ENCODE results near the gene NUP62. TPM values are rescaled to one million over a fixed set of nuclear protein-coding genes. Genes with fewer than 3 reads are reported as not detected.

Gene NUP62, protein sequence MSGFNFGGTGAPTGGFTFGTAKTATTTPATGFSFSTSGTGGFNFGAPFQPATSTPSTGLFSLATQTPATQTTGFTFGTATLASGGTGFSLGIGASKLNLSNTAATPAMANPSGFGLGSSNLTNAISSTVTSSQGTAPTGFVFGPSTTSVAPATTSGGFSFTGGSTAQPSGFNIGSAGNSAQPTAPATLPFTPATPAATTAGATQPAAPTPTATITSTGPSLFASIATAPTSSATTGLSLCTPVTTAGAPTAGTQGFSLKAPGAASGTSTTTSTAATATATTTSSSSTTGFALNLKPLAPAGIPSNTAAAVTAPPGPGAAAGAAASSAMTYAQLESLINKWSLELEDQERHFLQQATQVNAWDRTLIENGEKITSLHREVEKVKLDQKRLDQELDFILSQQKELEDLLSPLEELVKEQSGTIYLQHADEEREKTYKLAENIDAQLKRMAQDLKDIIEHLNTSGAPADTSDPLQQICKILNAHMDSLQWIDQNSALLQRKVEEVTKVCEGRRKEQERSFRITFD
- total RNA-seq, result 22.2 and 29.3 TPM in 2 replicates

DNA sequence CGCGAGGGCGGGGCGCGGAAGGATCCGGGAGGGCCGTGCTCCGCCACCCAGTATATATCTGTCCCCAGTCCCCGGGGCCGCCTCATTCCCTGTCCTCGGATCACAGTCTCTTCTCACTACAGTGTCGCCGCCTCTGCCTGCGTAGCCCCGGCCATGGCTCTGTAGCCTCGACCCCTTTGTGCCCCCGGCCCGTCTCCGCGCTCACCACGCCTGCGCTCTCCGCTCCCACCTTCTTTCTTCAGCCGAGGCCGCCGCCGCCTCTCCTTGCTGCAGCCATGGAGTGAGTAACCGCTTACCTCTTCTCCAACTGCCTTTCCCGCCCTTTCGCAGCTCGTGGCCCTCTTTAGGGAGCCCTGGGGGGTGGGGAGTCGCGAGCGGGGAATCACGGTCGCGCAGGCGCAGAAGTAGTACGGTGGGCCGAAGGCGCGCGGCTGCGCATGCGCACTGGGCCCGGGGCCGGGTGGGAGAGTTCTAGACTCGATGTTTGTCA lies at the start of gene NUP62, which contains the start of gene ATF5:
Gene NUP62, minus strand, starts transcription at position 384 of the 490 bp plus-strand sequence. CDS start 19,697 bp downstream, outside the sequence.
Gene ATF5, plus strand, starts transcription at position 85 of the 490 bp plus-strand sequence. CDS start 1,646 bp downstream, outside the sequence.

DNA sequence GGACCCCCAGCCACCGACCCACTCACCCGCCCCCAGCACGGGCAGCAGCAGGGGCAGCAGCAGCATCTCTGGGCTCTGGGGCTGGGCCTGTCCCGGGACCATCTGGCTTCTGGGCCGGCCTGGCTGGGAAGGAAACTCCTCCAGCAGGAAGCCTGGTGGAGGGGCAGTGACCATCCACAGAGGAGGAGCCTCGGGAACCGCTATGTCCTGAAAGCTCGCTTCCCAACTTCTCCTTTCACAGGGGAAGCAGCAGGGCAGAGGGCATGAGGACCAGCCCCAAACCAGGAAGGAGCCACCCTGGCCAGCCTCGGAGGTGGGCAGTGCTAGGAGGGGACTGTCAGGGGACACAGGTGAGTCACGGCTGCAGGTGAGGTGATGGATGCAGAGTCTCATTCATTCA lies 31.7 kb upstream of the NUP62 start, which contains the start of gene SIGLEC11:
Gene SIGLEC11, minus strand, starts transcription at position 193 of the 400 bp plus-strand sequence. Its CDS starts 91 bp downstream, at position 102.

GRCh38 chr19:49896863-49897621 lies 32.3 kb downstream of the NUP62 start, which contains the start of gene IL4I1:
Gene IL4I1, minus strand, starts transcription at chr19:49896887. Its CDS starts 727 bp downstream, at chr19:49896160.

DNA sequence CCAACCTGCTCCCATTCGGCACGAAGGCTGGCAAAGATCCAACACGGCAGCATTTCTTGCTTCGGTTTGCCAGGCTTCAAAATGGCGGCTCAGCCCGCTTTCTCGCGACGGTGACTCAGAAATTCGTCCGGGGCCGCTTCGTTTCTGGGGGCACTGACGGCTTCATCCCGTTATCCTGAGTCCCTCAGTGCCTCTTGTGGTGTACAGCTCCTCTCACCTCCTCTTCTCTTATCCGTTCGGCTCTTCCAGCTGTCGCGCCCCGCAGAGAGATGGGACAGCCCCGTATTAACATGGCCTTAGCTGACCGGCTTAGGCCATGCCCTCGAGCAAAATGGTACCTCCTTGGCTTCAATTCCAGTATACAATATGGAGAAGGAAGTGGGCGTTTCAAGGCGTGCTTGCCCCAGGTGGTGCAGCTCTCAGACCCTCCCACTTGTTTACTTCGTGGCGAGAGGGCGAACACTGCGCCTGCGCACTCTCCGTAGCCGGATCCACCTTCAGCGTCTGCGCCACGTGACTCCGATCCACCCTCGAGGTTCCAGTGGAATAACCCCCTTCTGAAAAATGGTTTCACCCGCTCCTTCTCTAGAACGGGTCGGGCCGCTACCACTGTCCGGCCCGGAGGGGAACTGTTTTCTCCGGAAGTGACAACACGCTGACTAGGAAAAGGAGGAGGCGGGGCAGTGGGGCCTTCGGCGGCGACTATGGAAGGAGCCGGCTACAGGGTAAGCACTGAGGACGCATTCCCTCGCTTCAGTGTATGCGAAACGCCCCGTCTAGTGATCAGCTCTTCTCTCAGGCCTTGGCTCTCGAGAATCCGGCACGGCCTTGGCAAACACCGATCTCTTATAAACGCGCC lies 52.1 kb downstream of the NUP62 start, which contains the start of the genes AKT1S1 and TBC1D17:
Gene AKT1S1, minus strand, starts transcription at position 336 of the 859 bp plus-strand sequence. CDS start 4,060 bp downstream, outside the sequence.
Gene TBC1D17, plus strand, starts transcription at position 683 of the 859 bp plus-strand sequence. Its CDS starts 22 bp downstream, at position 705.

DNA sequence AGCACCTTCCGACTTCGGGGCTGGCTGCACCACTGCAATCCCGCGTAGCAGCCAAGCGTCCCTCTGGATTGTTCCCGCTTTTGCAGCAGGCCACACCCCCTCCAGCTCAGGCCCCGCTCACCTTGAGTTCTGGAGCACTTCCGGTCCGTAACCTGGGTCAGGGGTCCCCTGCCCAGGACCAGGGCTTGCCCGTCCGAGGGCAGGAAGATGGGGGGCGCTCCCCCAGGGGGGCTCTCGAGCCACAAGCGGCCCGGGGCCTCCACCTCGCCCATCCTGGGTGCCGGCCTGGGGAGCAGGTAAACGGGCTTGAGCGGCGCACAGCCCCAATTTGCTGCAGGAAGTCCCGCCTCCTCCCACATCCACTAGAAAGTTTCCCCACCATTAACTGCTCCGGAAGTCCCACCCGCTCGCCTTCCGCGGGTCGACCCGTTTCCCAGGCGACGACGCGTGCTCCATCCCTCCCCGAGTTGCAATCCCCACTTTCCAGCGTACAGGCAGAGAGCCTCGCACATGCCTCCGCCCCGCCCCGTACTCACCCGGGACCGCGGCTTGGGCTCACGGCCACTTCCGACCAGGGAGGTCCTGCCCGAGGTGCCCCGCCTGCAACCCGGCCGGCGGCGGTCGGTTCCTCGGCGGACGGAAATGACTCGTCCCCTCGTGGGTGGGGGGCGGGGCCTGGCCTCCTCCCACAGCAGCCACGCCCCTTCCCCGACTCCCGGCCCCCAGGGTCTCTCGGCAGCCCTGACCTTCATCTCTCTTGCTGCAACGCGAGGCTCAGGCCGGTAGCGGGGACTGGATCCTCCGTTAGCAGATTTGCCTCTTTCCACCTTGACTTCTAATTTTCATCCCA lies 62.1 kb downstream of the NUP62 start, which contains the start of gene PNKP:
Gene PNKP, minus strand, starts transcription at position 644 of the 850 bp plus-strand sequence. Its CDS starts 372 bp downstream, at position 272.

Other genes starting within 250 kb of the NUP62 start
- 0.36 and 0.52 TPM in 2 replicates for gene ADM5, start 239.9 kb downstream of the NUP62 start, total RNA-seq
- 24.3 and 29.3 TPM in 2 replicates for gene CPT1C, start 238.4 kb downstream of the NUP62 start, total RNA-seq
- gene TSKS, start 166.2 kb downstream of the NUP62 start, total RNA-seq, result 0.52 TPM in 1 of 2 replicates, not detected in the other
- gene AP2A1, start 162.5 kb downstream of the NUP62 start, total RNA-seq, result 145 and 148 TPM in 2 replicates
- 21.3 and 30.7 TPM in 2 replicates for gene FUZ, start 116.2 kb downstream of the NUP62 start, total RNA-seq
- 21.0 and 23.4 TPM in 2 replicates for gene MED25, start 111.2 kb downstream of the NUP62 start, total RNA-seq
- 78.2 and 83.5 TPM in 2 replicates for gene PTOV1, start 78.3 kb downstream of the NUP62 start, total RNA-seq
- gene PNKP, start 61.9 kb downstream of the NUP62 start, total RNA-seq, result 28.7 and 45.7 TPM in 2 replicates
- 14.1 and 14.3 TPM in 2 replicates for gene AKT1S1, start 52.1 kb downstream of the NUP62 start, total RNA-seq
- 18.6 and 22.7 TPM in 2 replicates for gene TBC1D17, start 51.8 kb downstream of the NUP62 start, total RNA-seq
- gene IL4I1, start 32.6 kb downstream of the NUP62 start, total RNA-seq, result 0.13 and 0.23 TPM in 2 replicates
- 5.3 and 6.3 TPM in 2 replicates for gene ATF5, start 299 bp downstream of the NUP62 start, total RNA-seq
- not detected in 2 replicates for gene SIGLEC11, start 31.7 kb upstream of the NUP62 start, total RNA-seq
- gene VRK3, start 95.9 kb upstream of the NUP62 start, total RNA-seq, result 20.4 and 22.8 TPM in 2 replicates
- gene ZNF473, start 96.5 kb upstream of the NUP62 start, total RNA-seq, result 4.9 and 8.5 TPM in 2 replicates
- not detected in 2 replicates for gene IZUMO2, start 233.8 kb upstream of the NUP62 start, total RNA-seq

Measured in smooth muscle cell of the pulmonary artery (primary cell).